Non-pigmented ciliary epithelial cell (primary cell): ENCODE data around the gene SLCO2A1.

Experiments used
- DNase-seq: peaks from one replicate; pipeline ENCODE4 v3.0.0-alpha.2; 2010; ENCODE audit warnings: low read depth

Gene SLCO2A1

GRCh38 chr3:133980550-133980949, 49.2 kb downstream of the SLCO2A1 start:
- no peak for DNase-seq

GRCh38 chr3:133980035-133980434, 49.7 kb downstream of the SLCO2A1 start:
- DNase-seq = no peak

- DNase-seq = no peak
These were observed 50.2 kb downstream of the SLCO2A1 start for GRCh38 chr3:133979553-133979952.

- DNase-seq = no peak
These were observed 52.2 kb downstream of the SLCO2A1 start for GRCh38 chr3:133977568-133977967.

GRCh38 chr3:133973249-133973980, 56.3 kb downstream of the SLCO2A1 start:
- no peak for DNase-seq

- no peak for DNase-seq
These were observed 57.6 kb downstream of the SLCO2A1 start for GRCh38 chr3:133972156-133972555.

- DNase-seq = no peak
These were observed 58.8 kb downstream of the SLCO2A1 start for GRCh38 chr3:133970916-133971315.

- no peak for DNase-seq
These were observed 59.4 kb downstream of the SLCO2A1 start for GRCh38 chr3:133970339-133970738.

- DNase-seq = no peak
These were observed 61.5 kb downstream of the SLCO2A1 start for GRCh38 chr3:133967992-133968892.

- DNase-seq = no peak
These were observed 62.8 kb downstream of the SLCO2A1 start for GRCh38 chr3:133966954-133967353.

- no peak for DNase-seq
These were observed 63.8 kb downstream of the SLCO2A1 start for GRCh38 chr3:133965906-133966305.

GRCh38 chr3:133965013-133965570, 64.6 kb downstream of the SLCO2A1 start:
- no peak for DNase-seq

GRCh38 chr3:133964547-133964946, 65.2 kb downstream of the SLCO2A1 start:
- no peak for DNase-seq

- no peak for DNase-seq
These were observed 65.9 kb downstream of the SLCO2A1 start for GRCh38 chr3:133963657-133964396.

- no peak for DNase-seq
These were observed 66.9 kb downstream of the SLCO2A1 start for GRCh38 chr3:133962849-133963248.

- DNase-seq = no peak
These were observed 71.5 kb downstream of the SLCO2A1 start for GRCh38 chr3:133958071-133958805.

- DNase-seq = no peak
These were observed 72.7 kb downstream of the SLCO2A1 start for GRCh38 chr3:133956982-133957381.

GRCh38 chr3:133956353-133956752, 73.4 kb downstream of the SLCO2A1 start:
- no peak for DNase-seq

GRCh38 chr3:133955892-133956291, 73.8 kb downstream of the SLCO2A1 start:
- DNase-seq = no peak

- no peak for DNase-seq
These were observed 74.9 kb downstream of the SLCO2A1 start for GRCh38 chr3:133954717-133955360.

GRCh38 chr3:133953297-133953696, 76.4 kb downstream of the SLCO2A1 start:
- DNase-seq = no peak
